ENCODE measurements around the gene UNC13C.

UNC13C gene

DNA sequence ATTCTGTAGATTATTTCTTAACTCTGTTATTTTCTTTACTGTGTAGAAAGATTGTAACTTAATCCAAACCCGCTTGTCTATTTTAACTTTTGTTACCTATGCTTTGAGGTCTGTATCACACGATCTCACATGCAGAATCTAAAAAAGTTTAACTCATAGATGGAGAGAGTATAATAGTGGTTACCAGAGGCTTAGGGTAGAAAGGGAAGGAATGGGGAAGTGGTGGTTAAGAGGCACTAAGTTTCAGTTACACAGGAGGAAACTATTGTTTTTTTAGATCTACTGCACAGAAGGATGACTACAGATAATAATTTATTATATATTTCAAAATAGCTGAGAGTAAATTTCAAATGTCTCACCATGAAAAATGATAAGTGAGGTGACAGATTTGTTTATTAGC is 703.3 kb downstream of the UNC13C start:
- DNase-seq: no peak
